Measurements from ENCODE around the gene ZSCAN30.

The ZSCAN30 gene

DNA sequence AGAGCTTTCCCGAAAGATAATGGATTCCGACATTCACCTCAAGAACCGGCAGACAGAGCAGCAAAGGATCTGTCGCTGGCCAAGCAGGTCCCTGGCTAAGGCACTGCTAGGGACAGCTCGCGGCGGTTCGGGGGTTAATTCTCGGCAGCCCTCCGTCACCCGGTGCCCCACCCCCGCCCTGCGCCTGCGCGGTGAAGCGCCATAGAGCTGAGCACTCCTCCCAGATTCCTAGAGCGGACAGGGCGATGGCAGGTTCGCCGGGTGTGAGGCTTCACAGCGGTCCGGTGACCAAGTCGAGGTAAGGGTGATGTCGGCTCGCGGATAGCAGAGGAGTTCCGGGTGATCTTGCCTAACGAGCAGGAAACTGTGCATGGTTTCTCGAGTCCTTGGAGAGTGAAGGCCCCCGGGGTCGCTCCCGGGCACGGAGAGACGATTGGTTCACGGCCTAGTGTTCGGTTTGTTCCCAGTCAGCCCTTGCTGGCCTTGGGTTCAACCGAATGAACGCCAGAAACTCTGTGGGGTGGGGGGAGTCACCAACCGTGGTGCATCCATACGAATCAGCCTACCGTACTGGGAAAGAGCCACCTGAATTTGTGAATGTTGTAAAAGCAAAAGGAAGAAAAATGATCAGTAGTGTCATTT is at the start of gene ZSCAN30:
ZSCAN30 (minus strand) TSS at position 136 of the 642 bp plus-strand sequence. CDS start 25,877 bp downstream, outside the sequence.
- peak; percentile 77 for DNase-seq

DNA sequence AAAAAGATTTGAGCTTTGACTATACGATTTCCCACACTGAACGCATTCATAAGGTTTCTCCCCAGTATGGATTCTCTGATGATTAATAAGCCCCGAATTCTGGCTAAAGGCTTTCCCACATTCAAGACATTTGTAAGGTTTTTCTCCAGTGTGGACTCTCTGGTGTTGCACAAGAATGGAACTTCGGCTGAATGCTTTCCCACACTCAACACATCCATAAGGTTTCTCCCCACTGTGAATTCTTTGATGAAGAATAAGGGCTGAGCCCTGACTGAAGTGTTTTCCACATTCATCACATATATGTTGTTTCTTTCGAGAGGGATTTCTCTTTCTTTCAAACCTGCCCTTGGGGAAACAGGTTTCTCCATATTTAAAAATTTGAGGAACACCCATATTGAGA is 47.3 kb upstream of the ZSCAN30 start:
- DNase-seq = no peak

DNA sequence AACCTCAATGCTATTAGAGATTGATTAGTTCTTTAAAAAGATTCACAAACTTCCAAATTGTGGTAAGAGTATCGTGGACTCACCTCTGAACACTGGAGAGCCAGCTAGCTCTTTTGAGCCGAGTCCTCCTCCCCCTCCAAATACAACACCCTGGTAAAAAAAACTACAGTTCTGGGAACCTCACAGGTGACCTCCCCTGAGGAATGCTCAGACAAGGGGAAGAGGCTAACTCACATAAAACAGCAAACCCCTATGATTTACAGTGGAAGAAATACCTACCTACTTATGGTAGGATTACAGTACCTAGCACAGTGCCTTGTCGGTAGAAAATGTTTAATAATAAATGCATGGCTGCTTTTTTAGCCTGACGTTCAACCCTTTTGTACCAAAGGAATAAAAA is 45.8 kb upstream of the ZSCAN30 start:
- no peak for DNase-seq

DNA sequence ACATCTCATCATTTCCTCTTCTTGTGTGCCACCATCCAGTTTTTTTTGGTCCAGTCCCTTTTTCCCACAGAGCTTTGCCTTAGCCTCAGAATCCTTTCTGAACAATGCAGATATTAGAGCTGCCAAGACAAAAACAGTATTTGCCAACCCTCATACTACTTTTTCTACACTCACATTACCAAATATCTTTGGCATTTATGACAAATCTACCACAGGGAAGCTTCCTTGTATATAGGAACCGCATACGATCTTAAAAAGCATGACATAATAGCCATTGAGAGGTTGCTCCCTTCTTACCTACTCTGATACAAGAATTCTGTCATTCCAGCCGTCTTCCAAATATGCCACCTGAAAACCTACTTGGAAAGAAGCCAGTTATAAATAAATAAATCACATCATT is 44.8 kb upstream of the ZSCAN30 start:
- no peak for DNase-seq

DNA sequence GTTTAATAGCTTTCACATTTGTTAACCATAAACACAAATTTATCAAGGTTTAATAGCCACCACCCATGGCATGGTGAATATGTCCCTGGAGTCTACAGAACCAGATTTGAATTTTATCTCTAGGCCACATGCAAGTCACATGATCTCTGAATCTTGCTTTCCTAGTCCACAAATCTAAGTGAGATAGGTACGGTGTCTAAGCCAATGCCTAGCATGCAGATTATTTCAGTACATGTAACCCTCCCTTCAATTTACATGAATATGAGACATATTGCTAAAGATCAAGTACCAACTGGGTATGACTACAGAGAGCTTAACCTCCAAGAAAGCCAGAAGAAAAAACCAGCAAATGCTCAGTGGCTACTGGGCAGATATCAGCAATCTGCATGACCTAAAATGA is 44.2 kb upstream of the ZSCAN30 start:
- DNase-seq = no peak

DNA sequence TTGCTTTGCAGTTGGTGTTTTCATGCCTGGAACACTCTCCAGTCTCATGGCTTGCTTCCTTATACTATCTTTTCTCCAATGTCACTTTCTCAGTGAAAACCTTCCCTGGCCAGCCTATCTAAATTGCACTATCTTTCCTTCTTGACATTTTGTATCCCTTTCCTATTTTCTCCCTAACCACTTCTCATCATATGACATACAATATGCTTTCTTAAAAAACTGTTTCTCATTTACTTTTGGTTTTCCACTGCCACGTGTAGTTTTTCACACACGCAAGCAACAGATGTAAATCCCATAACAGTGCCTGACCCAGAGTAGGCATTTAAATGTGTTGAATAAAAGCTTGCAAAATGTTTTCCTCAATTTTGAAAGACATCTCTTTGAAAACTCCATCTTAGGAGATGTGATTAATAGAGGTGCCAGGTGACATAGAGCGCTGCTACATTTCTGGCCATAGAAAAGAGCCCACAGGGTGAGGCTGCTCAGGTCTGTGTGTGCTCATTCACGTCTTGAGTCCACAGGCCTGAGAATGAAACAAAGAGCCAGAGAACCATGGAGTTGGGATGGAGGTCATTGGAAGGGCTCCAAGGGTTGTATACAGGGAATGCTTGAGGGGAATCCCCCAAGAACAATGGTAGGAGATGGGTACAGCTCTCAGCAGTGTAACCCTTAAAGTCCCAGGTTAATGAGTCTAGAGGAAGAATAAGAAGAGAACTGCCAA is 41.5 kb upstream of the ZSCAN30 start:
- no peak for DNase-seq

DNA sequence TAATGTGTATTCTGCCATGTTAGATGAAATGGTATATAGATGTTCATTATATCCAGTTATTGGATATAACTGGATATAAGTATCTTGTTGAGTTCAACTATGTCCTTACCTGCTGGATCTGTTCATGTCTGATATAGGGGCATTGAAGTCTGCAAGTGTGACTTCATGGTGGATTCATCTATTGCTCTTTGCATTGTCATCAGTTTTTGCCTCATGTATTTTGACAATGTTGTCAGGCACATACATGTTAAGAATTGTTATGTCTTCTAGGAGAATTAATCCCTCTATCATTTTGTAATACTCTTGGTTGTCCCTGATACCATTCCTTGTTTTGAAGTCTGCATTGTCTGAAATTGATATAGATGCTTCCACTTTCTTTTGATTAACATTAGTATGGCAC is 38.8 kb upstream of the ZSCAN30 start:
- DNase-seq = no peak

DNA sequence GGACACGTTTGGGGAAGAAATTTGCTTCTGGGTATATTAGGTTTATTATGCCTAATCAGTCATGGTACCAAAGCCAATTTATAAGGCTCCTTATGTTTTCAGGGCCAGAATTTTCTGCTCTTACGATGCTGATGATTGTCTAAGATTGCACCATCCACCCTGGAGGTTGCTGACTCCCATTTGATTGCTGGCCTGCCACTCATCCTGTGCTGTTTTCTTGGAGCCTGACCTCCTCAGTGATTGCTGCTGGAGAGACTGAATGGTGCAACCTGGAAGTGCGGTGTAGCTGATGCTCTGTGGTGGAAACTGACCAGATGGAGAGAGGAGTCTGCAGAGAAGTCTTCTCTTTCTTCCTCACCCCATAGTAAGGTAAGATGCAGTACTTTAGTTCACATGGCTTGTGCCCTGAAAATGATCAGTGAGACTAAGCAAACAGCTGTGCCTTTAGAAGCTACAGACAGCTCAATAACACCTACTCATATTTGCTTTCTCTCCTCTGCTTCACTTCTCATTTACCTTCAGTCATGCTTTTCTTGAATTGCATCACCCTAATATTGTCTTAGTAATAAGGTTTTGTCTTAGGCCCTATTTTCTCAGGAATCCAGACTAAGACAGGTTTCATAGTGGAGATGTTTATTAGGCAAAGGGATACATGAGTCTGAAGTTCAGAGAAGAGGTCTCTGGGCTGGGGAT is 36.8 kb upstream of the ZSCAN30 start:
- DNase-seq = no peak

DNA sequence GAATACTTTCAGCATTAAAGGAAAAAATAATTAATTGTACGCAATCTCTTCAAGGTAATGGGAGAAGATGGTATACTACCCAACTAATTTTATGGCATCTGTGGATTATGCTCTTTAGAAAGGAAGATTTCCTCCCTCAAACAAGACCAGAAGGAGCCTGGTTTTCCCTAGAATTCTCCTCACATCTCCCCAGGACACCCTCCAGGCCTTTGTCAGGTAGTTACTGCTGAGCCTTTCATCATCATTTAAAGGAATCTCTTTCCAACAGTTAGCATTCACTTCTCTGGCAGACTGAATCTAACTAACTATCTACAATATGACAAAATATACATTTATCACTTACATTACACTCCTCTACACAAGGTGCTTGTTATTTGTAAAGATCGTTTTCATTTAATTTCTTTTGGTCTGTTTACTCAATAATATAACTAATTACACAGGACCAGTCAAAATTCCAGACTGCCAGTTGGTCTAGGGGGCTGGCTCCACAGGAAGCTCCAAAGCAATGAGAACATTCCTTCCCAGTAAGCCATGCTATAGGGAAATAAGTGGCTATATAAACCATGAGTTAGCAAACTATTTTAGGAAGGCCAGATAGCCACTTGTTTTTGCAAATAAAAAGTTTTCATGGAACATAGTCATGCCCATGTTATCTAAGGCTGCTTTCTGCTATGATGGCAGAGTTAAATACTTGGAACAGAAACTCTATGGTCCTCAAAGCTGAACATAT is 35.1 kb upstream of the ZSCAN30 start:
- DNase-seq = no peak

DNA sequence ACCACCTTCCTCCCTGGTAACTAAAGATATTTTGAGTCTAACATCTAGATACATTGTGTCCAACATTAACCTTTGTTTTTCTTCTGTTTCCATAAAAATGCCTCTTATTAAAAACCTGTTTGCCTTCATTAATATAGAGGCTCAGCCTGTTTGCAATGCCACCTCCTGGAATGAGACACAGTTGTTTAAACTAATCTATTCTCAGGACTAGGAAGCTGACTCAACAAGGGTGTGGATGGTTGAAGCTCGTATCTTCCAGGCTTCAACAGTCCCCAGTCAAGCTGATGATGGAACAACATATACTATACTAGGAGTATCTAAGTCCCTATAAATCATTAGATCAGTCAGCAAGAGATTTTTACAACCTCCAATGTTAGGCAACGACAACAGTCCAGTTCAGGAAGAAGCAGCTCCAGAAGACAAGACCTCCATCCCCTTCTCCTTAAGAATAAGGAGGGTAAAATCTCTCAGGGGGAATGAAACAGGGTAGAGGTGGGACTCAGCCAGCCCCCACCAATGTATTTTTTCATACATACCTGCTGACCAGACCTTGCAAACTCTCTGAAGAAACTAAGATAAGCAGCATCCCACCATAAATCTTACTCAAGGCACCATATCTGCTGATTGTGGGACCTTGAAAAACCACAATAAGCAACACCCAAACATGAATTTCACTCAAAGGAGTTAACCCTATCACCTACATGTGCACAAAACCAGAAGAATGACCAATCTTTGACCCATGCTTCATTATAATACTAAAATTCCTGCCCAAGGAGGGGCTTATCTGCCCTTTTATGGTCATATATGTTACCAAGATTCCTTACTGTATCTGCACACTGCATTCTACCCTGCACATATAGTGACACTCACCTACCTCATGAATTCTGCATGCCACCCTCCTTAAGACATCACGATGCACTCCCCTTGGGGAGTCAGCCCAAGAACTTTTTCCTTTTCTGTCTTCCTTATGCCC is 32.7 kb upstream of the ZSCAN30 start:
- no peak for DNase-seq

DNA sequence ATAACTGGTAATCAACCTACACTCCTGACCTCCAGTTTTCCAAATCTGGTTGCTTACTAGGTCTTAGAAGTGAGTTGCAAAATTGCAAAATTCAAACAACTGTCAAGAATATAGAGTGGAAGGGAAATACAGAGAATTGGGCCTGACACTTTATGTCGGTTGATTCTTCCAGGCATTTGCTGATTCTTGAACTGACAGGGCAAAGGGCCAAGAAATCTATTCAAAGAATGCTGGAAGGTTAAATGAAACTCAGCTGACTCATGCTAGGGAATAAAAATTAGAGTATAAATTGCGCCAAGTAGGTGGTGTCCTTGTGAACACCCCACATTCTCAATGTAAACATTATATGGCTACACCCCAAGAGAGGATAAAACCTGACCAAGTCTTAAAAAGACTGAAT is 21.5 kb upstream of the ZSCAN30 start:
- DNase-seq = no peak

DNA sequence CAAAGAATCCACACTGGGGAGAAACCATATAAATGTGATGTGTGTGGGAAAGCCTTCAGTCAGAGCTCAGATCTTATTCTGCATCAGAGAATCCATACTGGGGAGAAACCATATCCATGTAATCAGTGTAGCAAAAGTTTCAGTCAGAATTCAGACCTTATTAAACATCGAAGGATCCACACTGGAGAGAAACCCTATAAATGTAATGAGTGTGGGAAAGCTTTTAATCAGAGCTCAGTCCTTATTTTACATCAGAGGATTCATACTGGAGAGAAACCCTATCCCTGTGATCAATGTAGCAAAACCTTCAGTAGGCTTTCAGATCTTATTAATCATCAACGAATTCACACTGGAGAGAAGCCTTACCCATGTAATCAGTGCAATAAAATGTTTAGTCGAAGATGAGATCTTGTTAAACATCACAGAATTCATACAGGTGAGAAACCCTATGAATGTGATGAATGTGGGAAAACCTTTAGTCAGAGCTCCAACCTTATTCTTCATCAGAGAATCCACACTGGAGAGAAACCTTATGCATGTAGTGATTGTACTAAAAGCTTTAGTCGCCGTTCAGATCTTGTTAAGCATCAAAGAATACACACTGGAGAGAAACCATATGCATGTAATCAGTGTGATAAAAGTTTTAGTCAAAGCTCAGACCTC is 16.7 kb upstream of the ZSCAN30 start:
- no peak for DNase-seq

DNA sequence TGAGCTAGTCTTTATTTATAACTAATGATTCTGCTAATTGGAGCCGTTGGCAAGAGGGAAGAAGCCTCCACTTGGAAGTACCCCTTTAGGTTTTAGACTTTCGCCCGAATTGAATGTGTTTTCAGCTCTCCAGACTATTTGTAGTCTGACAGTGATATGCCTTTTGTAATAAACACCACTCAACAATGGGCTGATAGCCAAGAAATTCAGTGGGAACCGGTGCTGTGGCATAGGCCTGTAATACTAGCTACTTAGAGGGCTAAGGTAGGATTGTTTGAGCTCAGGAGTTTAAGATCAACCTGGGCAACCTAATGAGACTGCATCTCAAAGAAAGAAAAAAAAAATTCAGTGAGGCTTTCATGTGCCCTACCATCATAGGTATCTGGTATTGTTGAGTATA is 13.6 kb upstream of the ZSCAN30 start:
- DNase-seq = no peak

DNA sequence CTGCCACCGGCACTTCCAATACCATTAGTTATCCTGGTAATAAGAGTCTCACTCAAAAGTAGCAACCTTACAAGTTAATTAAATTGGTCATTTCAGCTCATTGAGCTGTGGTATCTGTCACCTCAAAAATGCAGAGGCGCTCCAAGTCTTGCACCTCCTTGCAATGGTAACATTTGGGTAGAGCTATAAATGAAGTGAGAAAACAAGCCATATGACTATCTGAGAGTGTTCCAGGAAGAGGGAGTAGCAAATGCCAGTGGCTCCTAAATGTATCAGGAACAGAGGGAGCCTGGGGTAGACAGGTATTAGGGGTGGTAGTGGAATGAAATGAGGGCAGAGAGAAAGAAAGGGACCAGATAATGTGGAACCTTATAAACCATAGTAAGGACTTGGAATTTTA is 6.0 kb upstream of the ZSCAN30 start:
- no peak for DNase-seq

DNA sequence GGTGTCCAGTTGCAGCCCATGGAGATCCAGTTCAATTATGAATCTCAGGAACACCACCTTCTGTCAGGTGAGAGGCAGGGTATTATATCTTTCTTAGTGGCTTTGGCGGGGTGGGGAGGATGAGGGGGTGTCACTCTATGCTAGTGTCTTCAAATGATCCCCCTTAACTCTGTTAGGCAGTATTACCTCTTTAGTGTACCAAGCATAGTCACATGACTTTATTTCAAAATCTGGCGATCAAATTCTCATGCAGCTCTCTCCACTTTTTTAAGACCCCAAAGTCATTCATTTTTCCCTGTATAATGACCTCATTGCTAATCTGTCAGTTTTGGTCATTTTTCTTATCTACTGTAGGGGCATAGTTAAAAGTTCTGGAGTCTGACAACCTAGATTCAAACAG is 1.1 kb upstream of the ZSCAN30 start:
- DNase-seq = no peak

DNA sequence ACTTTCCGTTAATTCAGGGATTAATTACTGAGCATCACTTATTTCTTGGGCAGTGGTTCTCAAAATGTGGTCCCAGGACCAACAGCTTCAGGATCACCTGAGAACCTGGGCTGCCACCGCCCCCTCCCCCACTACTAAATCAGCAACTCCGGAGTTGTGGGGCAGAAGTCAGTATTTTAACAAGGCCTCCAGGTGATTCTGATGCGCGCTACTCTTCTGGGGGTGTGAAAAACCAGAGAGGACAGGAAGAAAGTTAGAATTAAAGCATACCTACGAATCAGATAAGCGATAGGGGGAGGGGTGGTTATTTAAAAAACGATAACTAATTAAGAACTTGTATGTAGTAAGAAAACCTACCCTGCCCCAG is 319 bp downstream of the ZSCAN30 start:
- no peak for DNase-seq

DNA sequence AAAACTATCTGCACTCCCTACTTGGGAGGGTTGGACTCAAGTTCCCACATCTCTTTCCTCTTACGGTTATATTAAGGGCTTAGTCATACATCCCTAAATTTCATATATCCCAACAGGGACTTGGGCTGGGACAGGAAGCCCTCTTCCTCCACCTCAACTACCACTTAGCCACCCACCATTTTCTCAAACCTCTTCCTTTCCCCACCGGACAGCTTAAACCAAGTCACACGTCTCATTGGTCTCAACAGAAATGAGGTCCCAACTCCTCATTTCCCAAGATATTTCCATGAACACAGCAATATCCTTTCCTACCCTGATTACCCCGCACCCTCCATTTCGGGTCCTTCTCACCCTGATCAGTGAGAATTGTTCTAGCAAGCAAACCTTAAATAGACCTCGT is 736 bp downstream of the ZSCAN30 start:
- DNase-seq = no peak

DNA sequence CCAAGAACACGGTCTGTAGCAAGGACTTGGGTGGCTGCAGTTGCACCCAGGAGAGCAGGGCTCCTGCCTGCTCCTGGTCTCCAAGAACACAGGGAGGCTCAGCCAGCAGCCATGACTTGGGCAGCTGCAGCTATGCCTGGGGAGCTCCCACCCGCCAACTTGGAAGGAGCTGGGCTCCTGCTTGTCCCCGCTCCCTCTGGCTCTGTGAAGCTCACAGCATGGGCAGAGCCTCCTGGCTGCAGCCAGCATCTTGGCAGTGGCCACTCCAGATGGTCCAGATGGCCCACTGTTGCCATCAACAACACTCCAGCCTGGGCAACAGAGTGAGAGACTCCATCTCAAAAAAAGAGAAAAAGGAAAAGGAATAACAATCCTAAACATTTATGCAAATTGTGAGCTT is 5.2 kb downstream of the ZSCAN30 start:
- no peak for DNase-seq

DNA sequence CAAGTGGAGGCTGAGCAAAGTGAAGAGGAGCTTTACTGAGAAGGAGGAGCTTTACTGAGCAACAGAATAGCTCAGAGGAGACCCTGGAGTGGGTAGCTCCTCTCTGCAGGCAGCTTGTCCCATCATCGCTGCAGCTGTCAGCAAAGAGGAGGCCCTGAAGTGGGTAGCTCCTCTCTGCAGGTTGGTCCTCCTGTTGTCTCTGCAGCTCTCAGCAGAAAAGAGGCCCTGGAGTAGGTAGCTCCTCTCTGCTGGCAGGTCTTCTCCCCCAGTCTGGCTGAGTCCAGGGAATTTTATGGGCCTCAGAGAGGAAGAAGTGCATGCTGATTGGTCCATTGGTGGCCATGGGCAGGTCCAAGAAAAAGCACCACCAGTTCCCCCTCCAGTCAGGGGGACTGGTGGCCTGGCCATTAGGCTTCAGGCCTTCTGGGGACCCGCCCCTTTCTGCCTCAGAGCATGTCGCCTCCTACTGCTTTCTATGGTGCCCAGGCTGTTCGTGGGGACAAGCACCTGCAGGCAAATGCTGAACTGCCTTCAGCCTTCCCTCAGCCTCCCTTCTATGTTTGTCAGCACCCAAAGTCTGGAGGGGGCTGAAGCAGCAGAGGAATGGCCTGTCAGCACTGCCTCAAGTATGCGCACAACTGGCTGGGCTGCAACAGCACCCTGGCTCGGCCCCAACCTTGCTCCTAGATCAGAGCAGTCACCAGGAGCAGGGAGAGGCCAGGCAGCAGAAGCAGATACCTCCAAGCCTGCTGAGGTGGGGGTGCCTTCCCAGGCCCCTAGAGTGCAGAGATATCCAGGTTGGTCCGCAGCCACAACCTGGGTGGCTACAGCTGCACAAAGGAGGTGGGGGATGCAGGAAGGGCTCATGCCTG is 5.9 kb downstream of the ZSCAN30 start:
- DNase-seq = no peak

DNA sequence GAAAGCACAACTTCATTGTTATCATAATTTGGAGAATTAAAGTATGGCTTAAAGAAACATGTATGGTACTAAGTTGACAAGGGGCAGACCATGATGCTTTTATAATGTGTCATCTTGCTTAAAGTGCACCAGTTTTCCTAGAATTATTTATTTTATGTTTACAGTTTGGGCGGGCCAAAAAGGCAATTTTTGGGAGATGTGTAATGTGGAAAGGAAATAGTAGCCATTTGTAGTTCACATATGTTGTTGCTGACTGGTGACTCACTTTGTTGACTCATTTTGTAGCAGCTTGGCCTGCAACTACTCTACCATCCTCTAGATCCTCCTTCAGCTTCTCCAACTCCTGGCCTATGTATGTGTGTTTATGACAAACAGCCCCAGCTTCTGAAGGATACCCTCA is 7.7 kb downstream of the ZSCAN30 start:
- DNase-seq = no peak

DNA sequence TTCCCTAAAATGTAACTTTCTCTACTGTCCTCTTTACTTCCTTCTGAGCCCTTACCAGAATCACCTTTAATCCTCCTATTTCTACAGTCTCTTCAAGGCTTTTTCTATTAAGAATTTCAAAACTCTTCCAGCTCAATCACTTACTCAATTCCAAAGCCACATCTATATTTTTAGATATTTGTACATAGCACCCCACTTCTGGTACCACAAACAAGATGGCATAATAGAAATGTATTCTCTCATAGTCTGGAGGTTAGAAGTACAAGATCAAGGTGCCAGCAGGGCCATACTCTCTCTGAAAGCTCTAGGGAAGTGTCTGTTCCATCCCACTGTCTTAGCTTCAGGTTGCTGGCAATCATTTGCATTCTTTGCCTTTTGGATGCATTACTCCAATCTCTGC is 11.1 kb downstream of the ZSCAN30 start:
- DNase-seq = no peak
